A549 treated with ZK216348 at 1 μM for 4 hours (cell line): Measurements from ENCODE around the gene CACNB2. TPM values are rescaled to one million over a fixed set of nuclear protein-coding genes. Genes with fewer than 3 reads are reported as not detected.

ENCODE experiments used
- total RNA-seq: library from RNA; stranded (reverse); fragments of 200-300 nt; extraction: Qiagen RNA extraction; gene quantifications from 5 replicates; pipeline ENCODE4 v1.2.3, GENCODE V29; 2022; ENCODE audit warnings: low read depth

The CACNB2 gene
- total RNA-seq = not detected in 5 replicates

GRCh38 chr10:18140149-18140956, at the start of gene CACNB2:
TSS of gene CACNB2 (plus strand) at chr10:18140424.

Other genes with a start within 250 kb of the CACNB2 start
- not detected in 5 replicates for gene SLC39A12, start 188.5 kb upstream of the CACNB2 start, total RNA-seq